Suprapubic skin (tissue), 4 donors: ENCODE data around the gene RHOV. TPM values are rescaled to one million over a fixed set of nuclear protein-coding genes. Genes with fewer than 3 reads are reported as not detected.

Source experiments
- DNase-seq, 2 donors: peaks; one replicate each; pipeline ENCODE4 v3.0.0-alpha.2; 2019; ENCODE audit warnings: low spot score in 2 of 2
- H3K27ac ChIP-seq: fragments of 200-600 bp; sonication (generic); one replicate; pipeline ENCODE4 v1.5.1; 2019
- H3K27me3 ChIP-seq: fragments of 200-600 bp; sonication (generic); one replicate; pipeline ENCODE4 v1.5.1; 2019
- H3K36me3 ChIP-seq: fragments of 200-600 bp; sonication (generic); one replicate; pipeline ENCODE4 v1.5.1; 2019
- H3K4me1 ChIP-seq: fragments of 200-600 bp; sonication (generic); one replicate; pipeline ENCODE4 v1.5.1; 2019
- H3K4me3 ChIP-seq: fragments of 200-600 bp; sonication (generic); one replicate; pipeline ENCODE4 v1.5.1; 2019; ENCODE audit warnings: mild to moderate bottlenecking
- H3K9me3 ChIP-seq: fragments of 200-600 bp; sonication (generic); one replicate; pipeline ENCODE4 v1.5.1; 2019
- EP300 ChIP-seq: sonication (generic); formaldehyde crosslinking; IDR thresholded peaks from one replicate; pipeline ENCODE4 v1.6.1; 2017; ENCODE audit warnings: antibody characterized with exemption
- POLR2A ChIP-seq, 2 donors: fragments of 450-650 bp; IDR thresholded peaks; one replicate each; pipeline ENCODE4 v1.6.1; 2017; ENCODE audit warnings: antibody characterized with exemption in 2 of 2, mild to moderate bottlenecking in 2 of 2, moderate library complexity in 2 of 2
- POLR2AphosphoS5 ChIP-seq, 3 donors: sonication (generic); formaldehyde crosslinking; IDR thresholded peaks; one replicate each; pipeline ENCODE4 v1.6.1; 2017; ENCODE audit warnings: antibody characterized with exemption in 3 of 3
- WGBS: methylation state at CpG from one replicate; pipeline ENCODE4 v1.1.5; 2018; 5-methylcytosine and 5-hydroxymethylcytosine counted together
- total RNA-seq, 4 donors: library from RNA; depleted of rRNA; stranded (reverse); fragments of >200 nt; gene quantifications; one replicate each; pipeline ENCODE4 v1.1.0, GENCODE V29; 2016
- TF ChIP-seq, protein P1 (sequence below), 2 donors: fragments of 200-600 bp in 1 of 2; fragments of 450-650 bp in 1 of 2; sonication (generic) in 1 of 2; IDR thresholded peaks; one replicate each; pipeline ENCODE4 v1.5.1; 2016 to 2019; ENCODE audit warnings: antibody characterized with exemption in 2 of 2, mild to moderate bottlenecking in 1 of 2, moderate library complexity in 1 of 2

Gene RHOV
- total RNA-seq, 4 donors from 2014 or later: 46.9 to 96.3 (median 79.7) TPM

GRCh38 chr15:40854161-40854560, 19.9 kb downstream of the RHOV start:
- WGBS: 74% methylated on average over 10 of the region's 10 CpGs
- TF ChIP-seq EP300 (no peak), POLR2A (IDR thresholded peaks at IDR 0.05) (no peak), POLR2AphosphoS5 (IDR thresholded peaks at IDR 0.05) (no peak)
- TF ChIP-seq, protein P1, sequence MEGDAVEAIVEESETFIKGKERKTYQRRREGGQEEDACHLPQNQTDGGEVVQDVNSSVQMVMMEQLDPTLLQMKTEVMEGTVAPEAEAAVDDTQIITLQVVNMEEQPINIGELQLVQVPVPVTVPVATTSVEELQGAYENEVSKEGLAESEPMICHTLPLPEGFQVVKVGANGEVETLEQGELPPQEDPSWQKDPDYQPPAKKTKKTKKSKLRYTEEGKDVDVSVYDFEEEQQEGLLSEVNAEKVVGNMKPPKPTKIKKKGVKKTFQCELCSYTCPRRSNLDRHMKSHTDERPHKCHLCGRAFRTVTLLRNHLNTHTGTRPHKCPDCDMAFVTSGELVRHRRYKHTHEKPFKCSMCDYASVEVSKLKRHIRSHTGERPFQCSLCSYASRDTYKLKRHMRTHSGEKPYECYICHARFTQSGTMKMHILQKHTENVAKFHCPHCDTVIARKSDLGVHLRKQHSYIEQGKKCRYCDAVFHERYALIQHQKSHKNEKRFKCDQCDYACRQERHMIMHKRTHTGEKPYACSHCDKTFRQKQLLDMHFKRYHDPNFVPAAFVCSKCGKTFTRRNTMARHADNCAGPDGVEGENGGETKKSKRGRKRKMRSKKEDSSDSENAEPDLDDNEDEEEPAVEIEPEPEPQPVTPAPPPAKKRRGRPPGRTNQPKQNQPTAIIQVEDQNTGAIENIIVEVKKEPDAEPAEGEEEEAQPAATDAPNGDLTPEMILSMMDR (IDR thresholded peaks at IDR 0.05): no peak
- Histone ChIP-seq H3K27me3 (no peaks in the 10 kb centered on the region), H3K36me3 (peaks cover 46% of the 10 kb centered on the region), H3K4me3 (no peak overlapping the region), H3K27ac (no peak overlapping the region), H3K9me3 (no peaks in the 10 kb centered on the region), H3K4me1 (peaks cover 18% of the 10 kb centered on the region)
- no peak for DNase-seq

DNA sequence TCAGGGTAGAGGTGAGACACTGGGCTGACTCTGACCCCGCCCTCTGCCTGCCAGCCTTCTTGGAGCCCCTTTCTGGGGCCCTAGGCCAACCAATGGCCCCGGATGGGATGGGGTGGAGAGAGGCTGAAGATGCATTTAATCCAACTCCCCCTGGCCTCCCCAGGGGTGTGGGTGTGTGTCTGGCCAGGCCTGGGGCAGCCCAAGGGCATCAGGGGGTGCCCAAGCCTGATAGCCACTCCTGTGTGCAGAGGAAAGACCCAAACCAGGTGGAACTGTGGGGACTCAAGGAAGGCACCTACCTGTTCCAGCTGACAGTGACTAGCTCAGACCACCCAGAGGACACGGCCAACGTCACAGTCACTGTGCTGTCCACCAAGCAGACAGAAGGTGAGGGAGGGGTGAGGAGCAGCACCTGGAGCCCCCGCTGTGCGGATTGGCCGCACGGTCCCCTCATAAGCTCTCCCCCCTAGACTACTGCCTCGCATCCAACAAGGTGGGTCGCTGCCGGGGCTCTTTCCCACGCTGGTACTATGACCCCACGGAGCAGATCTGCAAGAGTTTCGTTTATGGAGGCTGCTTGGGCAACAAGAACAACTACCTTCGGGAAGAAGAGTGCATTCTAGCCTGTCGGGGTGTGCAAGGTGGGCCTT, 20.7 kb downstream of the RHOV start:
- no peaks in the 10 kb centered on the region for H3K27me3 ChIP-seq
- peaks cover 46% of the 10 kb centered on the region for H3K36me3 ChIP-seq
- 100% methylated on average over 2 of the region's 16 CpGs for WGBS
- no peak for TF ChIP-seq POLR2A (IDR thresholded peaks at IDR 0.05)
- peak in 1 of 2 donors; percentile 51 for DNase-seq
- peaks cover 16% of the 10 kb centered on the region for H3K4me1 ChIP-seq
- H3K27ac ChIP-seq: no peak overlapping the region
- no peak overlapping the region for H3K4me3 ChIP-seq
- H3K9me3 ChIP-seq: no peaks in the 10 kb centered on the region

DNA sequence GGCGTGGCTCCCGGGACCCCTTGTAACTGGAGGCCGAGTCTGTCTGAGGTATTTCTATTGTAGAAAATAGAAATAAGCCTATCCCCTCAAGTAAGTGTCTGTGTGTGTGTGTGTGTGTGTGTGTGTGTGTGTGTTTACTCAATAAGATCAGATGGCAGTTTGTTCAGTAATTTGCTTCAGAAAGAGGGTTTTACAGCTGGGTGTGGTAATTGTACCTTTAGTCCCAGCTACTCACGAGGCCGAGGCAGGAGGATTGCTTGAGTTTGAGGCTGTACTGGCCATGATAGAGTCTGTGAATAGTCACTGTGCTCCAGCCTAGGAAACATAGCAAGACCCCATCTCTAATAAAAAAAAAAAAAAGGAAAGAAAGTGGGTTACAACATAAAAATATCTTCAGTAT, 21.5 kb downstream of the RHOV start:
- peaks cover 46% of the 10 kb centered on the region for H3K36me3 ChIP-seq
- WGBS: 77% methylated on average over 5 of the region's 5 CpGs
- TF ChIP-seq, protein P1 (IDR thresholded peaks at IDR 0.05): no peak
- TF ChIP-seq POLR2A (IDR thresholded peaks at IDR 0.05): no peak
- TF ChIP-seq POLR2AphosphoS5 (IDR thresholded peaks at IDR 0.05): no peak
- no peak for TF ChIP-seq EP300

DNA sequence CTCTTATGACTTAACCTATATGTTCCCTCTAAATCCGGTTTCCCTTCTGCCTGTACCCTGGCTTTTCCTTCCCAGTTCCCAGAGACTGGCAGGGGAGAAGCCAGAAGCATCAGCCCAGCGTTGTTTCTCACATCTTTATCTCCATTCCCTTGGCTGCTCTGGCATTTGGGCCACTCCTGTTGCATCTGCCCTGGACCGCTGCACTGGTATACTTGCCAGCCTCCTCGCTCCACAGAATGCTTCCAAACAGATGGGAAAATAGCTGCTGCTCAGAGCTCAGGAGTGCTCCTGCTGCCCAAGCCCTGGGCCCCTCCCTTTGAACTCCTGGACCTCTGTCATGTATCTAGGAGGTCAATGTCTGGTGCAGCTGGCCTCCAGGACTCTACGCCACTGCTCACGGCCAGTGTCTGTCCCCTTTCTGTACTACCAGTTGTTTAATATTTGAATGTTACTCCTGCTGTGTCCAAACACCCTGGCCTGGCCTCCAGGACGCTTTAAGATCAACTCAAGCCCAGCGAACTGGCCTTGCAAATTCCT, 23.4 kb downstream of the RHOV start:
- DNase-seq: no peak
- Histone ChIP-seq H3K4me1 (peaks cover 22% of the 10 kb centered on the region), H3K4me3 (no peak overlapping the region), H3K9me3 (no peaks in the 10 kb centered on the region), H3K27ac (no peak overlapping the region), H3K36me3 (peaks cover 31% of the 10 kb centered on the region), H3K27me3 (no peaks in the 10 kb centered on the region)
- 74% methylated on average over 8 of the region's 8 CpGs for WGBS
- no peak for TF ChIP-seq POLR2A (IDR thresholded peaks at IDR 0.05)
- TF ChIP-seq, protein P1 (IDR thresholded peaks at IDR 0.05): no peak
- no peak for TF ChIP-seq POLR2AphosphoS5 (IDR thresholded peaks at IDR 0.05)
- no peak for TF ChIP-seq EP300

More for the DNA sequence above, 21.5 kb downstream of the RHOV start:
- peaks cover 16% of the 10 kb centered on the region for H3K4me1 ChIP-seq
- H3K27ac ChIP-seq: no peak overlapping the region
- no peak overlapping the region for H3K4me3 ChIP-seq
- no peaks in the 10 kb centered on the region for H3K9me3 ChIP-seq
- no peaks in the 10 kb centered on the region for H3K27me3 ChIP-seq
- DNase-seq: no peak

DNA sequence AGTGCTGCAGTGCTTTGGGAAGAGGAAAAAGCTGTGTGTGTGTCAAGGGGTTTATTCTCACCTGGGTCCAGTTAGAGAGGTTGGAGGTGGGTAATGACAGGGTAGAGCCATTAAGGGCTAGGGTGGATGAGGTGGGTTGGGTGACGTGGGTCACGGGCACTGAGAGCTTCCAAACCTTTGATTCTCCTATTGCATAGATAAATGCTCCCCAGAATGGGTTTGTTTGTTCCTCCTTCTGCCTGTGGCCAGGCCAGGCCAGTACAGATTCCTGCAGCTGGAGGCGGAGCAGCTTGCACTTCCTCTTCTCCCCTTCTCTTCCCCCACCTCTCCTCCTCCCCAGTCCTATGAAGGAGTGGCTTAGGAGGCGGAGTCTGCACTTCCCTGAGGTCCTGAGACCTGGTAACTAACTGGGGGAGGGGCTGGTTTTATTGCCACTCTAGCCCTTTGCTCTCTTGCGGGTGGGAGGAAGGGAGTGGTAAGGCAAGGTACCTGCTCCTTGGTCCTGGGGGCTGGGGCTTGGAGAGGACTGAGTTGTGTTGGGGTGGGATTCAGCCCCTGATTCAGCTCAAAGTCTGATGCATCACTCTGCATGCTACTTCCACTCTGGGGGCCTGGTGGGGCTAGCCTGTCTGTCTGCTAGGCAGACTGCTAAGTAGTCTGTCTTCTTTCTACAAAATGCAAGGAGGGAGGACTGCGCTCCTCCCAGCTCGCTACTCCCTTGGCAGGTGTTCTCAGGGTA, 26.6 kb downstream of the RHOV start:
- Histone ChIP-seq H3K27ac (peak overlapping the region; percentile 90), H3K9me3 (no peaks in the 10 kb centered on the region), H3K36me3 (peaks cover 7% of the 10 kb centered on the region), H3K4me3 (peak overlapping the region; percentile 58), H3K4me1 (peaks cover 51% of the 10 kb centered on the region), H3K27me3 (no peaks in the 10 kb centered on the region)
- 38% methylated on average over 7 of the region's 7 CpGs for WGBS
- DNase-seq: no peak
- TF ChIP-seq, protein P1 (IDR thresholded peaks at IDR 0.05): no peak
- TF ChIP-seq POLR2AphosphoS5 (IDR thresholded peaks at IDR 0.05) (no peak), POLR2A (IDR thresholded peaks at IDR 0.05) (no peak)
